ENCODE results near the gene AXL. TPM values are rescaled to one million over a fixed set of nuclear protein-coding genes. Genes with fewer than 3 reads are reported as not detected.

AXL gene
- total RNA-seq, 2 donors from 2014 or later, result 26.1 to 168 TPM

DNA sequence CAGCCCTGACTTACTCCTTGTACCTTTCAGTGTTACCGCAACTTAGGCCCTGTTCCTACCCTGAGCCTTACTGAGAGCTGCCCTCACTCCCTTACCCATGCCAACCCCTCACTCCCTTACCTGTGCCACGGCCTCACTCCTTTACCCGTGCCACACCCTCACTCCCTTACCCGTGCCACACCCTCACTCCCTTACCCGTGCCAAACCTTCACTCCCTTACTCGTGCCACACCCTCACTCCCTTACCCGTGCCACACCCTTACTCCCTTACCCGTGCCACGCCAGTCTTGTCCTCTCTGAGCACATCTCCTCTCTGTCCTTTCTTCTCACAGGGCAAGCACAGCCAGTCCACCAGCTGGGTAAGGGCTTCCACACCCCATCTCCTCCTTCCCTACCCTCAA lies 20.3 kb downstream of the AXL start:
- DNase-seq (ENCODE audit: low spot score), result no peak
- Histone ChIP-seq H3K27me3 (replicated peaks; ENCODE audit: insufficient read depth) (no peaks in the 10 kb centered on the region), H3K4me1 (replicated peaks) (no peaks in the 10 kb centered on the region), H3K9me3 (no peaks in the 10 kb centered on the region), H3K4me3 (no peak overlapping the region), H3K36me3 (no peaks in the 10 kb centered on the region), H3K27ac (no peak overlapping the region)
- no peak for TF ChIP-seq POLR2A (IDR thresholded peaks at IDR 0.05)
- TF ChIP-seq, protein P1, sequence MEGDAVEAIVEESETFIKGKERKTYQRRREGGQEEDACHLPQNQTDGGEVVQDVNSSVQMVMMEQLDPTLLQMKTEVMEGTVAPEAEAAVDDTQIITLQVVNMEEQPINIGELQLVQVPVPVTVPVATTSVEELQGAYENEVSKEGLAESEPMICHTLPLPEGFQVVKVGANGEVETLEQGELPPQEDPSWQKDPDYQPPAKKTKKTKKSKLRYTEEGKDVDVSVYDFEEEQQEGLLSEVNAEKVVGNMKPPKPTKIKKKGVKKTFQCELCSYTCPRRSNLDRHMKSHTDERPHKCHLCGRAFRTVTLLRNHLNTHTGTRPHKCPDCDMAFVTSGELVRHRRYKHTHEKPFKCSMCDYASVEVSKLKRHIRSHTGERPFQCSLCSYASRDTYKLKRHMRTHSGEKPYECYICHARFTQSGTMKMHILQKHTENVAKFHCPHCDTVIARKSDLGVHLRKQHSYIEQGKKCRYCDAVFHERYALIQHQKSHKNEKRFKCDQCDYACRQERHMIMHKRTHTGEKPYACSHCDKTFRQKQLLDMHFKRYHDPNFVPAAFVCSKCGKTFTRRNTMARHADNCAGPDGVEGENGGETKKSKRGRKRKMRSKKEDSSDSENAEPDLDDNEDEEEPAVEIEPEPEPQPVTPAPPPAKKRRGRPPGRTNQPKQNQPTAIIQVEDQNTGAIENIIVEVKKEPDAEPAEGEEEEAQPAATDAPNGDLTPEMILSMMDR (IDR thresholded peaks at IDR 0.05), result no peak
- TF ChIP-seq POLR2AphosphoS5 (IDR thresholded peaks at IDR 0.05), result no peak
- intact Hi-C loops (cut with DNase I), result no loop called here
- 94% methylated on average over 9 of the region's 9 CpGs for WGBS

DNA sequence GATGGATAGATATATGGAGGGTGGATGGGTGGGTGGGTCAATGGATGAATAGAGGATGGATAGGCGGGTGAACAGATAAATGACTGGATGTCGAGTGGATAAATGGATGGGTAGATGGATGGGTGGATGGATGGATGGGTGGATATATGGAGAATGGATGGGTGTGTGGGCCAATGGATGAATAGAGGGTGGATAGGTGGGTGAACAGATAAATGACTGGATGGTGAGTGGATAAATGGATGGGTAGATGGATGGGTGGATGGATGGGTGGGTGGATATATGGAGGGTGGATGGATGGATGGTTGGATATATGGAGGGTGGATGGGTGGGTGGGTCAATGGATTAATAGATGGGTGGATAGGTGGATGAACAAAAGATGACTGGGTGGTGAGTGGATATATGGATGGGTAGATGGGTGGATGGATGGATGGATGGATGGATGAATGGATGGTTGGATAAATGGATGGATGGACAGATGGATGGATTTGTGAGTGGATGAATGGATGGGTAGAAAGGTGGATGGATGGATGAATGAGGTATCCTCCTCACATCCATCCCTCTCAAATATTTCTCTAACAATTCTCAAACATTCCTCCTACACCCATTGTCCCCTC lies 21.0 kb downstream of the AXL start:
- 92% methylated on average over 2 of the region's 2 CpGs for WGBS
- Histone ChIP-seq H3K9me3 (no peaks in the 10 kb centered on the region), H3K27me3 (replicated peaks; ENCODE audit: insufficient read depth) (no peaks in the 10 kb centered on the region), H3K4me3 (no peak overlapping the region), H3K36me3 (no peaks in the 10 kb centered on the region), H3K4me1 (replicated peaks) (no peaks in the 10 kb centered on the region), H3K27ac (no peak overlapping the region)
- TF ChIP-seq POLR2AphosphoS5 (IDR thresholded peaks at IDR 0.05) (no peak), POLR2A (IDR thresholded peaks at IDR 0.05) (no peak)
- TF ChIP-seq, protein P1 (IDR thresholded peaks at IDR 0.05), result no peak
- intact Hi-C loops (cut with DNase I), result no loop called here
- DNase-seq (ENCODE audit: low spot score), result no peak

DNA sequence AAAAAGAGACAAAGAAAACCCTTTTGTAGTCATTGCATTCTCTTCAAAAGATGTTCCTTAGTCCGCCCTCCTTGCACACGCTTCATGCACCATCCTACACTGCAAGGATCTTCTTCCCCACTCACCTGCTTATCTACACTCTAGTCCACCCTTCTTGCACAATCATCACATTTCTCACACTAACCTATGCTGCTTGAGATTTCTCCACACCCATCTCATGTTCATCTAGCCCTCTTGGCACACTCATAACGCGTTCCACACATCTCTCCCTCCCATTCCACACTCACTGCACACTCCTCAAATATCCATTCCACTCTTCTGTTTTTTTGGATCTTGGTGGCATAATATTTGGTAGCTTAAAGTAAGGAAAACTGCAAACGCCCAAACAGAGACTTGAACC lies 22.8 kb downstream of the AXL start:
- Histone ChIP-seq H3K27ac (no peak overlapping the region), H3K9me3 (no peaks in the 10 kb centered on the region), H3K4me1 (replicated peaks) (no peaks in the 10 kb centered on the region), H3K27me3 (replicated peaks; ENCODE audit: insufficient read depth) (no peaks in the 10 kb centered on the region), H3K4me3 (no peak overlapping the region), H3K36me3 (no peaks in the 10 kb centered on the region)
- 88% methylated on average over 5 of the region's 5 CpGs for WGBS
- TF ChIP-seq, protein P1 (IDR thresholded peaks at IDR 0.05), result no peak
- TF ChIP-seq POLR2A (IDR thresholded peaks at IDR 0.05) (no peak), POLR2AphosphoS5 (IDR thresholded peaks at IDR 0.05) (no peak)
- intact Hi-C loops (cut with DNase I), result no loop called here
- no peak for DNase-seq (ENCODE audit: low spot score)

DNA sequence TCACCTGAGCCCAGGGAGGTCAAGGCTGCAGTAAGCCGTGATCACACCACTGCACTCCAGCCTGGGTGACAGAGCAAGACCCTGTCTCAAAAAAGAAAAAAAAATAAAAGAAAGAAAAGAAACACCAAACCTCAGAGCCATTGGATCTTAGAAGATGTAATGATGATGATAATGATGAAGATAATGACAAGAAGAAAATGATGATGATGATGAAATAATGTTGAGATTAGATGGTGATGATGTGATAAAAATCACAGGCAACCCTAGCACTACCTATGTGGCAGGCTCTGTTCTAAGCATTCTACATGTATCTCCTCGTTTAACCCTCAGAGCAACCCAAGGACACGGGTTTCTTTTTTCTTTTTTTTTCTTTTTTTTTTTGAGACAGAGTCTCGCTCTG lies 25.1 kb downstream of the AXL start:
- no peaks in the 10 kb centered on the region for H3K4me1 ChIP-seq (replicated peaks)
- H3K36me3 ChIP-seq, result no peaks in the 10 kb centered on the region
- TF ChIP-seq POLR2AphosphoS5 (IDR thresholded peaks at IDR 0.05), result no peak
- TF ChIP-seq, protein P1 (IDR thresholded peaks at IDR 0.05), result no peak
- TF ChIP-seq POLR2A (IDR thresholded peaks at IDR 0.05), result no peak
- H3K9me3 ChIP-seq, result no peaks in the 10 kb centered on the region
- intact Hi-C loops (cut with DNase I), result no loop called here
- H3K27ac ChIP-seq, result no peak overlapping the region
- no peak overlapping the region for H3K4me3 ChIP-seq
- no peaks in the 10 kb centered on the region for H3K27me3 ChIP-seq (replicated peaks; ENCODE audit: insufficient read depth)
- DNase-seq (ENCODE audit: low spot score), result no peak
- WGBS, result 85% methylated on average over 4 of the region's 4 CpGs

DNA sequence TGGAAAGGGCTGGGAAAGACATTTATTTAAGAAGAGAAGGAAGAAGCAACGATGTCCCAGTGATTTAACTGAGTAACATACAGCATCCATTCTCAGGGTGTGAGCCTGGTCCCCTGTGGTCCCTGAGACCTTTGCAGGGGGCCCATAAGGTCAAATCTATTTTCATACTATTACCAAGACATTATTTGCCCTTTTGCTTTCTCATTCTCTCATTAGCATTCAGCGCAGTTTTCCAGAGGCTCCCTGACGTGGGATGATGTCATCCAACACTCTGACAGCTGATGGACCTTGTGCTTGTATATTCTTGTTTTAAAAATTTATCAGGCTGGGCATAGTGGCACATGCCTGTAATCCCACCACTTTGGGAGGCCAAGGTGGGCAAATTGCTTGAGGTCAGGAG lies 26.8 kb downstream of the AXL start:
- no peaks in the 10 kb centered on the region for H3K36me3 ChIP-seq
- DNase-seq (ENCODE audit: low spot score), result no peak
- H3K27ac ChIP-seq, result no peak overlapping the region
- 89% methylated on average over 3 of the region's 3 CpGs for WGBS
- TF ChIP-seq, protein P1 (IDR thresholded peaks at IDR 0.05), result no peak
- no peak for TF ChIP-seq POLR2AphosphoS5 (IDR thresholded peaks at IDR 0.05)
- no peak for TF ChIP-seq POLR2A (IDR thresholded peaks at IDR 0.05)
- no peaks in the 10 kb centered on the region for H3K27me3 ChIP-seq (replicated peaks; ENCODE audit: insufficient read depth)
- H3K4me3 ChIP-seq, result no peak overlapping the region
- intact Hi-C loops (cut with DNase I), result no loop called here
- no peaks in the 10 kb centered on the region for H3K4me1 ChIP-seq (replicated peaks)
- no peaks in the 10 kb centered on the region for H3K9me3 ChIP-seq

Data from prostate gland (tissue), 2 donors.